ENCODE measurements around the gene TBX6.

Gene TBX6

GRCh38 chr16:30087181-30087898 is 4.4 kb downstream of the TBX6 start:
- TF ChIP-seq FOXP2 (optimal IDR thresholded peaks at IDR 0.05; ENCODE audit: borderline replicate concordance, extremely low read depth, extremely low read length, insufficient read depth) (no peak), SIN3A (IDR thresholded peaks at IDR 0.05; ENCODE audit: borderline replicate concordance, insufficient read depth, low read length) (no peak), POLR2AphosphoS5 (IDR thresholded peaks at IDR 0.05; ENCODE audit: low read depth, low read length) (no peak; the same call in 1 of the 2 replicates), TAF1 (IDR thresholded peaks at IDR 0.05; ENCODE audit: borderline replicate concordance, insufficient read depth, low read length) (no peak), REST (IDR thresholded peaks at IDR 0.05; ENCODE audit: insufficient read depth in 1 of 2, low read depth in 2 of 2, low read length in 2 of 2) (no peak)

GRCh38 chr16:30086291-30087140 is 5.2 kb downstream of the TBX6 start:
- TF ChIP-seq POLR2AphosphoS5 (IDR thresholded peaks at IDR 0.05; ENCODE audit: low read depth, low read length) (no peak), FOXP2 (optimal IDR thresholded peaks at IDR 0.05; ENCODE audit: borderline replicate concordance, extremely low read depth, extremely low read length, insufficient read depth) (no peak)

- TF ChIP-seq FOXP2 (optimal IDR thresholded peaks at IDR 0.05; ENCODE audit: borderline replicate concordance, extremely low read depth, extremely low read length, insufficient read depth) (no peak), SIN3A (IDR thresholded peaks at IDR 0.05; ENCODE audit: borderline replicate concordance, insufficient read depth, low read length) (no peak), POLR2AphosphoS5 (IDR thresholded peaks at IDR 0.05; ENCODE audit: low read depth, low read length) (no peak), REST (IDR thresholded peaks at IDR 0.05; ENCODE audit: insufficient read depth in 1 of 2, low read depth in 2 of 2, low read length in 2 of 2) (no peak), TAF1 (IDR thresholded peaks at IDR 0.05; ENCODE audit: borderline replicate concordance, insufficient read depth, low read length) (no peak)
Observed at GRCh38 chr16:30085820-30086219, 5.9 kb downstream of the TBX6 start.

GRCh38 chr16:30085247-30085646 is 6.5 kb downstream of the TBX6 start:
- TF ChIP-seq TAF1 (IDR thresholded peaks at IDR 0.05; ENCODE audit: borderline replicate concordance, insufficient read depth, low read length) = no peak
- no peak for TF ChIP-seq FOXP2 (optimal IDR thresholded peaks at IDR 0.05; ENCODE audit: borderline replicate concordance, extremely low read depth, extremely low read length, insufficient read depth)
- no peak for TF ChIP-seq REST (IDR thresholded peaks at IDR 0.05; ENCODE audit: insufficient read depth in 1 of 2, low read depth in 2 of 2, low read length in 2 of 2)
- TF ChIP-seq SIN3A (IDR thresholded peaks at IDR 0.05; ENCODE audit: borderline replicate concordance, insufficient read depth, low read length) = no peak
- no peak for TF ChIP-seq POLR2AphosphoS5 (IDR thresholded peaks at IDR 0.05; ENCODE audit: low read depth, low read length)

GRCh38 chr16:30084816-30085159 is 6.9 kb downstream of the TBX6 start:
- no peak for TF ChIP-seq FOXP2 (optimal IDR thresholded peaks at IDR 0.05; ENCODE audit: borderline replicate concordance, extremely low read depth, extremely low read length, insufficient read depth)
- TF ChIP-seq SIN3A (IDR thresholded peaks at IDR 0.05; ENCODE audit: borderline replicate concordance, insufficient read depth, low read length) = no peak
- no peak for TF ChIP-seq POLR2AphosphoS5 (IDR thresholded peaks at IDR 0.05; ENCODE audit: low read depth, low read length)
- no peak for TF ChIP-seq REST (IDR thresholded peaks at IDR 0.05; ENCODE audit: insufficient read depth in 1 of 2, low read depth in 2 of 2, low read length in 2 of 2)
- TF ChIP-seq TAF1 (IDR thresholded peaks at IDR 0.05; ENCODE audit: borderline replicate concordance, insufficient read depth, low read length) = no peak

Measured in PFSK-1 (cell line).